GM12892 (cell line): ENCODE data around the gene POLR3G.

Experiments used
- POLR2A ChIP-seq: IDR thresholded peaks from 2 replicates; pipeline ENCODE4 v1.6.1; 2011; ENCODE audit warnings: low read depth, low read length, control low read depth
- POLR2AphosphoS5 ChIP-seq: IDR thresholded peaks from 2 replicates; pipeline ENCODE4 v1.6.1; 2011; ENCODE audit warnings: low read depth, low read length, control low read depth

DNA sequence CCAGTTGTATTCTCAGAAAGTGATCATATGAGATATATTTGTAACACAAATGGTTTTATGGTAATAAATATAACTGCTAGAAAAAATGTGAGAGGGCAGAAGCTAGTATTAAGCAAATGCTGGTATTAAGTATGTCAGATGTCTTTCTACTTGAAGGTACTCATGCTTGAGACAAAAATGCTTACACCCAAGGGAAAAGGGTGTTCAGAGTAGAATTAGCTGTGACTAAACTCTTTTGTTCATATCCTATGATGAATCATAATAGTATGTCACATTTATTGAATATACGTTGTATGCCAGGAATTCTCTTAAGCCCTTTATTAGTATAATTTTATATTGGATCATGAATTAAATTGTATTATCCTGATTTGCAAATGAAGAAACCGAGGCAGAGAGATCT, 86.1 kb downstream of the POLR3G start:
- TF ChIP-seq POLR2AphosphoS5 (no peak), POLR2A (no peak)
